ENCODE data around the gene C6orf62.

- TF ChIP-seq CTCF (IDR thresholded peaks at IDR 0.05) = no peak
- no peak for TF ChIP-seq POLR2A (IDR thresholded peaks at IDR 0.05)
Measured at GRCh38 chr6:24708612-24709011, 10.3 kb downstream of the C6orf62 start.

Data from adrenal gland (tissue), 5 donors.